Measurements from ENCODE around the gene MYH3.

Gene MYH3

DNA sequence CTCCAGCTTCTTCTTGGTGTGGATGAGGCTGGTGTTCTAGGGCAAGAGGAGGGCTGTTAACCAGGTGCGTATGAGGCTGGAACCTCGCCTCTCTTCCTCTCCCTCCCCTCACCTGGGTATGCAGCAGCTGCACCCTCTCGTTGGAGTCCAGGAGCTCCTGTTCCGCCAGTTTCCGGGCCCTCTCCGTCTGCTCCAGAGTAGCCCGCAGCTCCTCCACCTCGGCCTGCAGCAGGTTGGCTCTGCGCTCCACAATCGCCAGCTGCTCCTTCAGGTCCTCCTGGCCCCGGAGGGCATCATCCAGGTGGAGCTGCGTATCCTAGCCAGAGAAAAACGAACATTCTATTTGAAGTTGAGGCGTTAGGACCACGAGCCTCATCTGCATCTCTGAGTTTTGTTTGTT is 25.4 kb downstream of the MYH3 start:
- no peak overlapping the region for H3K9ac ChIP-seq (ENCODE audit: low read length in 5 of 5)
- no peak overlapping the region for H3K4me3 ChIP-seq (ENCODE audit: low read depth in 1 of 5, low read length in 5 of 5)
- peaks cover 0 to 3% (median 0%) of the 10 kb centered on the region in 5 donors for H3K4me1 ChIP-seq (ENCODE audit: control insufficient read depth in 5 of 5, insufficient read depth in 5 of 5, low read length in 5 of 5)
- H3K27me3 ChIP-seq (ENCODE audit: control insufficient read depth in 5 of 5, insufficient read depth in 4 of 5, low read length in 5 of 5) = no peaks in the 10 kb centered on the region
- peaks cover 2 to 34% (median 17%) of the 10 kb centered on the region in 5 donors for H3K36me3 ChIP-seq (ENCODE audit: control insufficient read depth in 5 of 5, insufficient read depth in 5 of 5, low read length in 5 of 5)
- no peaks in the 10 kb centered on the region for H3K9me3 ChIP-seq (ENCODE audit: control insufficient read depth in 5 of 5, low read length in 5 of 5)
- no peak overlapping the region for H3K27ac ChIP-seq (ENCODE audit: low read depth, low read length)

DNA sequence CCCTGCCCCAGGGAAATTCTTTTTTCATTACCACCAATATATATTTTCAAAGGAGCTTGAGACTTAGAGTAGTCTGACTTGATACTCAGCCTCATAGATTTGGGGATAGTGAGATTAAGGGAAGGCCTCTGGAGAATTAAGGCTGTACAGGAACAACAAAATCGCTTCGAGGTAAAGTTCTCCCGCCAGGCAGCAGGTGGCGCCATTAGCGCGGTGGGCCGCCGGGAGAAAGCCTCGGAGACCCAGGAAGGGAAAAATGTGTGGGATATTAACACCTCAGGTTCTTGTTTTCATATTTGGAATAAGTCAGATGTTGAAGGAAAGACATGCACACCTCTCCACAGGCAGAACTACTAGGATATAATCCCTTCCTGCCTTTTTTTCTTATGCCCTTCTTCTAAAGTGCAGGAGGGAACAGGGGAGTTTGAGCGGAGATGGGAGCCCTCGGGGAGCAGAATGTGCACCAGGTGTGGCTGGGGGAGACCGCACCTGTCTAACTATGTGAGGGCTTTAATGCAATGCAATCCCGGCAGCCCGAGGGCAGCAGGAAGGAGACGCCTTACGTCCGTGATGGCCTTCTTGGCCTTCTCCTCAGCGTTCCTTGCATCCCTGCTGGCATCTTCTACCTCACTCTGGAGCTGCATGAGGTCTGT is 25.9 kb downstream of the MYH3 start:
- Histone ChIP-seq H3K9me3 (ENCODE audit: control insufficient read depth in 5 of 5, low read length in 5 of 5) (no peaks in the 10 kb centered on the region), H3K27me3 (ENCODE audit: control insufficient read depth in 5 of 5, insufficient read depth in 4 of 5, low read length in 5 of 5) (no peaks in the 10 kb centered on the region), H3K4me3 (ENCODE audit: low read depth in 1 of 5, low read length in 5 of 5) (no peak overlapping the region), H3K36me3 (ENCODE audit: control insufficient read depth in 5 of 5, insufficient read depth in 5 of 5, low read length in 5 of 5) (peaks cover 2 to 34% (median 17%) of the 10 kb centered on the region in 5 donors), H3K27ac (ENCODE audit: low read depth, low read length) (no peak overlapping the region), H3K9ac (ENCODE audit: low read length in 5 of 5) (no peak overlapping the region), H3K4me1 (ENCODE audit: control insufficient read depth in 5 of 5, insufficient read depth in 5 of 5, low read length in 5 of 5) (peaks cover 0 to 3% (median 0%) of the 10 kb centered on the region in 5 donors)

DNA sequence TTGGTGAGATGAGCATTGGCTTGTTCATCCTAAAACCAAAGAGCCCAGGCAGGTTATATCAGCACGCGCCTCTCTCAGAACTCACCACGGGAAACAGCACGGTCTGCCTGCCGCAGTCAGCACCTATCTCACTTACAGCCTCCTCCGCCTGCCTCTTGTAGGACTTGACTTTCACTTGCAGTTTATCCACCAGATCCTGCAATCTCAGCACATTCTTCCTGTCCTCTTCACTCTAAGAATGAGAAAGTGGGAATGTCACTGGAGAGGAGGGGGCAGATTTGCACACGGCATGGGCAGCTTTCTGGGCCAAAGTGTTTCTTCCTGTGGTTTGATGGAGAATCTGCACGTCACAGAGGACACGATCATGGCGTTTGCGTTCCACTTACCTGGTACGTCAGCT is 27.4 kb downstream of the MYH3 start:
- no peaks in the 10 kb centered on the region for H3K27me3 ChIP-seq (ENCODE audit: control insufficient read depth in 5 of 5, insufficient read depth in 4 of 5, low read length in 5 of 5)
- no peak overlapping the region for H3K9ac ChIP-seq (ENCODE audit: low read length in 5 of 5)
- no peaks in the 10 kb centered on the region for H3K9me3 ChIP-seq (ENCODE audit: control insufficient read depth in 5 of 5, low read length in 5 of 5)
- peaks cover 2 to 29% (median 13%) of the 10 kb centered on the region in 5 donors for H3K36me3 ChIP-seq (ENCODE audit: control insufficient read depth in 5 of 5, insufficient read depth in 5 of 5, low read length in 5 of 5)
- no peak overlapping the region for H3K27ac ChIP-seq (ENCODE audit: low read depth, low read length)
- H3K4me3 ChIP-seq (ENCODE audit: low read depth in 1 of 5, low read length in 5 of 5) = no peak overlapping the region
- peaks cover 0 to 3% (median 0%) of the 10 kb centered on the region in 5 donors for H3K4me1 ChIP-seq (ENCODE audit: control insufficient read depth in 5 of 5, insufficient read depth in 5 of 5, low read length in 5 of 5)

DNA sequence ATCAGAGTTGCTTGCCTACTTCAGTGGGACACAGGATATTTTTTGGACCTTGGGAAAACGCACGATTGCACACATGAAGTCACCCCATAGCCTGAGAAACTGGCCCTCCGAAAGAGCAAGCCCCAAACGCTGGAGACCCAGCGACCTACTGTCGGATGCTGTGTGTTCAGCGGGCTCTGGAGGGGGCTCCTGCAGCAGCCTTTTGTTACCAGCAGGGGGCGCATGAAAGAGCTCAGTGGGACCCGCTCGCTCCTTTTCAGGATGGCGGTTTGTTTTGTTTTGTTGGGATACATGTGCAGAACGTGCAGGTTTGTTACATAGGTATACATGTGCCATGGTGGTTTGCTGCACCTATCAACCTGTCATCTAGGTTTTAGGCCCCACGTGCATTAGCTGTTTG is 28.4 kb downstream of the MYH3 start:
- Histone ChIP-seq H3K4me3 (ENCODE audit: low read depth in 1 of 5, low read length in 5 of 5) (no peak overlapping the region), H3K9me3 (ENCODE audit: control insufficient read depth in 5 of 5, low read length in 5 of 5) (no peaks in the 10 kb centered on the region), H3K27me3 (ENCODE audit: control insufficient read depth in 5 of 5, insufficient read depth in 4 of 5, low read length in 5 of 5) (no peaks in the 10 kb centered on the region), H3K4me1 (ENCODE audit: control insufficient read depth in 5 of 5, insufficient read depth in 5 of 5, low read length in 5 of 5) (peaks cover 0 to 3% (median 0%) of the 10 kb centered on the region in 5 donors), H3K27ac (ENCODE audit: low read depth, low read length) (no peak overlapping the region), H3K36me3 (ENCODE audit: control insufficient read depth in 5 of 5, insufficient read depth in 5 of 5, low read length in 5 of 5) (peaks cover 0 to 20% (median 10%) of the 10 kb centered on the region in 5 donors), H3K9ac (ENCODE audit: low read length in 5 of 5) (no peak overlapping the region)

DNA sequence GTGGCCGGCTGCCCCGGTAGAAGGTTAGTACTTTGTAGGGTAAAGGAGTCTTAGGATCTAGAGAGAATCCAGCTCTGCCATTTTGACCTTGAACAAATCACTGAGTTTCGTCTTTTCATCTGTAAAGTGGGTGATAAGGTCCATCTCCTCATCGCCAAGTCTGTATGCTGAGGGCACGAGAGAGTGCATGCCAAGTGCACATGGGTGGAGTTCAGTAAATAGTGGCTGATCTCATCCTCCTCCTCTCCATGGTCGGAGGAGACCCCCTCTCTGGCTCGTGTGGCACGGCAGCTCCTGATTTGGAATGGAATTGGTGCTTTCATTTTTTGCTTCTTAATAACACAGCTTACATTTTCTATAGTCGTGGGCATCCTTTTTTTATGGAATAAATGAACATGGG is 30.7 kb downstream of the MYH3 start:
- no peaks in the 10 kb centered on the region for H3K9me3 ChIP-seq (ENCODE audit: control insufficient read depth in 5 of 5, low read length in 5 of 5)
- H3K27ac ChIP-seq (ENCODE audit: low read depth, low read length) = no peak overlapping the region
- no peaks in the 10 kb centered on the region for H3K27me3 ChIP-seq (ENCODE audit: control insufficient read depth in 5 of 5, insufficient read depth in 4 of 5, low read length in 5 of 5)

DNA sequence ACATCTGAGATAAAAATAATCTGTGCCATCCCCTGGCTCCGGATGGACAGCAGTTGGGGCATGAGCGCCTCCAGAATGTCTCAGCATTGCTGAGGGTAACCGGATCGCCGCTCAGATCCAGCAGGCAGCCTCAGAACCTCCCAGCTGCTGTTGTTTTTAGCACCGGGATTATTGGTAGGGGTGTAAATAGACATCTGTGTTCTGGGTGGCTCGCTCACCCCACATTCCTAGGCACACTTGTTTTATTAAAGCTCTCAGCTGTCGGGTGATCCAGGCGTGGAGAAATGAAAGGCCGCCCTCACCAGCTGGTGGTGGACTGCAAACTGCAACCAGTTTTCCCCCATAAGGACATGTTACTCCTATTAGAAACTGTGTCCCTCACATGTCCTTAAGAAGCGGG is 32.1 kb downstream of the MYH3 start:
- no peaks in the 10 kb centered on the region for H3K9me3 ChIP-seq (ENCODE audit: control insufficient read depth in 5 of 5, low read length in 5 of 5)
- no peak overlapping the region for H3K4me3 ChIP-seq (ENCODE audit: low read depth in 1 of 5, low read length in 5 of 5)
- H3K4me1 ChIP-seq (ENCODE audit: control insufficient read depth in 5 of 5, insufficient read depth in 5 of 5, low read length in 5 of 5) = no peaks in the 10 kb centered on the region
- H3K27ac ChIP-seq (ENCODE audit: low read depth, low read length) = no peak overlapping the region
- H3K9ac ChIP-seq (ENCODE audit: low read length in 5 of 5) = no peak overlapping the region
- no peaks in the 10 kb centered on the region for H3K27me3 ChIP-seq (ENCODE audit: control insufficient read depth in 5 of 5, insufficient read depth in 4 of 5, low read length in 5 of 5)
- H3K36me3 ChIP-seq (ENCODE audit: control insufficient read depth in 5 of 5, insufficient read depth in 5 of 5, low read length in 5 of 5) = peaks cover 0 to 8% (median 5%) of the 10 kb centered on the region in 5 donors

More for the DNA sequence above, 30.7 kb downstream of the MYH3 start:
- H3K4me3 ChIP-seq (ENCODE audit: low read depth in 1 of 5, low read length in 5 of 5) = no peak overlapping the region
- H3K9ac ChIP-seq (ENCODE audit: low read length in 5 of 5) = no peak overlapping the region
- peaks cover 0 to 3% (median 0%) of the 10 kb centered on the region in 5 donors for H3K4me1 ChIP-seq (ENCODE audit: control insufficient read depth in 5 of 5, insufficient read depth in 5 of 5, low read length in 5 of 5)
- H3K36me3 ChIP-seq (ENCODE audit: control insufficient read depth in 5 of 5, insufficient read depth in 5 of 5, low read length in 5 of 5) = peaks cover 0 to 9% (median 6%) of the 10 kb centered on the region in 5 donors

DNA sequence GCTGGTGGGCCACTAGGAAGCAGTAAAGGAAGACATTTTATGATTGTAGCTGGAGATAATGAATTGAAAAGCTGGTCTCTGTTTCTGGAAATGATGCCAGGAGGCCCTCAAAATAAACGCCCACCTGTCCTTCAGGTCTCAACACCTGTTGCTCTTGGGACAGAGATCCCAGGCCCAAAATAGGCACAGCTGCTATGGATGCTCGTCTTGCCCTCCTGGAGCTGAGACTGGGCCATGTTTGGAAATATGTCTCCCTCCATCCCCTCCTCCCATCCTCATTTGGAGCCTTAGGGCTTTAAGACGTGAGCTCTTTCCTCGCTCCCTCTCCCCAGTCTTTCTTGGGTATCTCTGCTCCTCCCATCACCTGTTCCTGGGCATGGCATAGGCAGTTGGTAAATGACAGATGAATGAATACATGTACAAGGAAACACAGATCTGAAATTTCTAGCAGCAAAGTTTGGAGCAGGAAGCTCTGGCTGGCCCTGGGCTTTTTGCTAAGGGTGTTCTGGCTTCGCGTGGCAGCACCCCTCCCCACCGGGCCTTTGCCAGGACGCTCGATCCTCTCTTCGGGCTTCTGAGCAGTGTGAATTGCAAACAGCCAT is 33.3 kb downstream of the MYH3 start:
- Histone ChIP-seq H3K27me3 (ENCODE audit: control insufficient read depth in 5 of 5, insufficient read depth in 4 of 5, low read length in 5 of 5) (no peaks in the 10 kb centered on the region), H3K9ac (ENCODE audit: low read length in 5 of 5) (no peak overlapping the region), H3K27ac (ENCODE audit: low read depth, low read length) (no peak overlapping the region), H3K9me3 (ENCODE audit: control insufficient read depth in 5 of 5, low read length in 5 of 5) (no peaks in the 10 kb centered on the region), H3K4me1 (ENCODE audit: control insufficient read depth in 5 of 5, insufficient read depth in 5 of 5, low read length in 5 of 5) (no peaks in the 10 kb centered on the region), H3K36me3 (ENCODE audit: control insufficient read depth in 5 of 5, insufficient read depth in 5 of 5, low read length in 5 of 5) (no peaks in the 10 kb centered on the region), H3K4me3 (ENCODE audit: low read depth in 1 of 5, low read length in 5 of 5) (no peak overlapping the region)

DNA sequence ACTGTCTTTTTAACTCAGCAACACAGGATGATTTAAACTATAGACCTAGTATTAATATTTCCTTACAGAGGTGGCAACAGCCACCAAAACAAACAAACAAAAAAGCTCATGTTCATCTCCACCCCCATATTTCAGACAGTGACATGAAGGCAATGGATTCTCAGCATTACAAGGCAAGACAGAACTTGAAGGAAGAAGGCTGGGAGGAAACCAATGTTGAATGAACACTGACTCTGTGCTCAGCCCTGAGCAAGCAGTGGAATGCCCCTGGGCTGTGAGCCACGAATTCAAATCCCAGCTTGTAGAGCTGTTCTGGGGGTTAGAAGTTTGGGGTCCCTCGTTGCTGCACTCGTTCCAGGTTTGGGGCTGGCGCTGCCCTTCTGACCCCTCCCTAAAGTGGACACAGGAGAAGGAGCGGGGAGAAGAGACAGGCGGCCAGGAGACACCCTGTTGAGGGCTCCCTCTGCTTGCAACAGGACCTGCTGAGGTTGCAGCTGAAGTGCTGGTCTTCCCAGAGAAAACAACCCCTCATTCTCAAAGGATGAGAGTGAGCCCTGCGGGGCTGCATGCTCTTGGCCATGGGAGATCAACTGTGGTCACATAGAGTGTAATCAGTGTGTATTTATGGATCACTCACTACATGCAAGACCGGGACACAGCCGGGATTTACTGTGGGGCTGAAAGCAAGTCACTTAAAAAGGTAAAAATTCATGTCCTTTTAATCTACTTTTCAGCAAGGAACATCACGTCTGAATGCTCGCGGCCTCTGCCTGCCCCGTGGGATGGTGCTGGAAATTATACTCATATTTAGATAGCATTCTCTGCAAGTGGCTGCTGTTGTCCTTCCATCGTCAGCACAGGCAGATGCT is 34.3 kb downstream of the MYH3 start:
- H3K4me1 ChIP-seq (ENCODE audit: control insufficient read depth in 5 of 5, insufficient read depth in 5 of 5, low read length in 5 of 5) = peaks cover 0 to 4% (median 3%) of the 10 kb centered on the region in 5 donors
- H3K36me3 ChIP-seq (ENCODE audit: control insufficient read depth in 5 of 5, insufficient read depth in 5 of 5, low read length in 5 of 5) = no peaks in the 10 kb centered on the region
- H3K27me3 ChIP-seq (ENCODE audit: control insufficient read depth in 5 of 5, insufficient read depth in 4 of 5, low read length in 5 of 5) = no peaks in the 10 kb centered on the region
- H3K9me3 ChIP-seq (ENCODE audit: control insufficient read depth in 5 of 5, low read length in 5 of 5) = no peaks in the 10 kb centered on the region
- H3K9ac ChIP-seq (ENCODE audit: low read length in 5 of 5) = no peak overlapping the region
- no peak overlapping the region for H3K4me3 ChIP-seq (ENCODE audit: low read depth in 1 of 5, low read length in 5 of 5)
- no peak overlapping the region for H3K27ac ChIP-seq (ENCODE audit: low read depth, low read length)

DNA sequence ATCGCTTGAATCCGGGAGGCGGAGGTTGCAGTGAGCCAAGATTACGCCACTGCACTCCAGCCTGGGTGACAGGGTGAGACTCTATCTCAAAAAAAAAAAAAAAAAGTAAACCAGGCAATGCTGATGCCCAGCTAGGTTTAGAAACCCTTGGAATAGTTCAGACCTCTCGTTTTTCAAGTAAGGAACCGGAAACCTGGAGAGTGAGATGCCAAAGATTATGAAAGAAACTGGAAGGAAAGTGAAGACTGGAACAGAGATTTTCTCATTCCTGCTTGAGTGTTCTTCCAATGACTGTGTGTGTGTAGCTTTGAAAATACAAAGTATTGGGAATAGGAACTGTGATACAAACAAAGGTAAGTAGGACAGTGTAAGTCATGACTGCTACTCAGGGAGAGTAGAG is 35.7 kb downstream of the MYH3 start:
- Histone ChIP-seq H3K27ac (ENCODE audit: low read depth, low read length) (no peak overlapping the region), H3K36me3 (ENCODE audit: control insufficient read depth in 5 of 5, insufficient read depth in 5 of 5, low read length in 5 of 5) (no peaks in the 10 kb centered on the region), H3K9me3 (ENCODE audit: control insufficient read depth in 5 of 5, low read length in 5 of 5) (no peaks in the 10 kb centered on the region), H3K4me3 (ENCODE audit: low read depth in 1 of 5, low read length in 5 of 5) (no peak overlapping the region), H3K4me1 (ENCODE audit: control insufficient read depth in 5 of 5, insufficient read depth in 5 of 5, low read length in 5 of 5) (peaks cover 1 to 12% (median 5%) of the 10 kb centered on the region in 5 donors), H3K9ac (ENCODE audit: low read length in 5 of 5) (no peak overlapping the region), H3K27me3 (ENCODE audit: control insufficient read depth in 5 of 5, insufficient read depth in 4 of 5, low read length in 5 of 5) (no peaks in the 10 kb centered on the region)

DNA sequence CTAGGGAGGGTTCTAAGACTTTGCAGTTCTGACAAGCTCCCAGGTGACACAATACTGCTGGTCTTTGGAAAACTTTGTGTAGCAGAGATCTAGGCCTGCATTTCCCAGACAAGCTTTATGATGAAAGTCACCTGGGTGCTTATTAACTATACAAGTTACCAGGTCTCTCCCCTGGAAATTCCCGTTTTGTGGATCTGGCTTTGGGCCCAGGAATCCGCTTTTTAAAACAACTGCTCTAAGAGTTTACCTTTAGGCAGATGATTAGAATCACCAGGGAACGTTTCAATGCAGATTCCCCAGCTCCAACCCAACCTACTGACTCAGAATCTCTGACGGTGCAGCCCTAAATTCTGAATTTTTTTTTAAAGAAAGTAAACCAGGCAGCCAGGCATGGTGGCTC is 36.3 kb downstream of the MYH3 start:
- Histone ChIP-seq H3K9ac (ENCODE audit: low read length in 5 of 5) (no peak overlapping the region), H3K27ac (ENCODE audit: low read depth, low read length) (no peak overlapping the region), H3K9me3 (ENCODE audit: control insufficient read depth in 5 of 5, low read length in 5 of 5) (no peaks in the 10 kb centered on the region), H3K4me1 (ENCODE audit: control insufficient read depth in 5 of 5, insufficient read depth in 5 of 5, low read length in 5 of 5) (peaks cover 2 to 13% (median 5%) of the 10 kb centered on the region in 5 donors), H3K4me3 (ENCODE audit: low read depth in 1 of 5, low read length in 5 of 5) (no peak overlapping the region), H3K36me3 (ENCODE audit: control insufficient read depth in 5 of 5, insufficient read depth in 5 of 5, low read length in 5 of 5) (no peaks in the 10 kb centered on the region), H3K27me3 (ENCODE audit: control insufficient read depth in 5 of 5, insufficient read depth in 4 of 5, low read length in 5 of 5) (no peaks in the 10 kb centered on the region)
